ENCODE data around the gene RELT.
A peak's percentile ranks its signal among the peaks of the same experiment; 100 is the strongest.

The RELT gene

DNA sequence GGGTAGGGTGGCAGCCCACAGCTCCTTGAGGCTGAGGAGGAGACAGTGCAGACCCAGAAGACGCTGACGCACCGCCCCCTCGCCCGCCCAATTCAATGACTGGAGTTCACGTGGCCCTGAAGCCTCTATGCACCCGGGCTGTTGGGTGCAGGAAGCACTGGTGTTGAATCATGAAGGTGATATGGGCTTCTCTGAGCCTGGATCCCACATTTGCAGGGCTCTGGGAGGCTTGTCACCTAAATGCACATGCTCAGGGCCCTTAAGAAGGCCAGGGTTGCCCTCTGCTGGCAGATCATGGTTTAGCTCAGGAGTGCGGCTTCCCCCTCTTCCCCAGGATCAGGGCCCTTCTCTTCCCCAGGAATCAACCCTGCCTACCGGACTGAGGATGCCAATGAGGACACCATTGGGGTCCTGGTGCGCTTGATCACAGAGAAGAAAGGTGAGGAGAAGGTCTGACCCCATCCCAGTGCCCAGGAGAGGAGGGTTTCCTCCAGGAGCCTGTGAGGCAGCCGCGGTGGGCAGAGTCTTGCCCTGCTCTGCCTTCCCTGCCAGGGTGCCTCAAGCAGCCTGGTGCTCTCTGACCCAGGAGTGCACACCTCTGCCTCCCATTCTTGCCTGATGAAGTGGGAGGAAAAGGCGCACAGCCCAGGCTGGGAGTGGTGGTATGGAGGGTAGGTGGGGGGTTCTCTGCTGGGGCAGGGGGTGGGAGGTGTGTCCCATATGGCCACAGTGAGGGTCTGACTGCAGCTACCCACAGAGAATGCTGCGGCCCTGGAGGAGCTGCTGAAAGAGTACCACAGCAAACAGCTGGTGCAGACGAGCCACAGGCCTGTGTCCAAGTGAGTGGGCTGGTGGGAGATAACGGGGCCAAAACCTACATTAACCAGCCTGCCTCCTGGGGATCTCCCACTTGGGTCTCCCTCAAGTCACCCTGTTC lies 17.5 kb downstream of the RELT start:
- peak; percentile 96 for DNase-seq

DNA sequence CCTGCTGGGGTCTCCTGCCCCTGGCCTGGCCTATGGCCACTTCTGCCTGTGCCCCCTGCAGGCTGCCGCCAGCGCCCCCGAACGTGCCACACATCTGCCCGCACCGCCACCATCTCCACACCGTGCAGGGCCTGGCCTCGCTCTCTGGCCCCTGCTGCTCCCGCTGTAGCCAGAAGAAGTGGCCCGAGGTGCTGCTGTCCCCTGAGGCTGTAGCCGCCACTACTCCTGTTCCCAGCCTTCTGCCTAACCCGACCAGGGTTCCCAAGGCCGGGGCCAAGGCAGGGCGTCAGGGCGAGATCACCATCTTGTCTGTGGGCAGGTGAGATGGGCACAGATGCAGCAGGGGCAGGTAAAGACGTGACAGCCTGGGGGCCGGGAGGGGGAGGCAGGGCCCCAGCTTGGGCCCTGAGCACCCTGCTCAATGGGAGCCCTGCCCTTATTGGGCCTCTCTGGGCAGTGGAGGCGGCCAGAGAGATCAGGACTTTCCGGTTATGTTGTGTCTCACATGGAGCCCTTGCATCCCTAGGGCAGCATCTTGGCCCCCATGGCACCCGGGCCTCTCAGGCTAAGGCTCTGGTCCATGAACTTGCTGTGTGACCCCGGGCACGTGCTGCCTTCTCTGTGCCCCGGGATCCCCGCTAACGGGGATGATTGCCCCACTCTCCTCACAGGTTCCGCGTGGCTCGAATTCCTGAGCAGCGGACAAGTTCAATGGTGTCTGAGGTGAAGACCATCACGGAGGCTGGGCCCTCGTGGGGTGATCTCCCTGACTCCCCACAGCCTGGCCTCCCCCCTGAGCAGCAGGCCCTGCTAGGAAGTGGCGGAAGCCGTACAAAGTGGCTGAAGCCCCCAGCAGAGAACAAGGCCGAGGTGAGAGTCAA lies 18.5 kb downstream of the RELT start:
- DNase-seq = no peak

DNA sequence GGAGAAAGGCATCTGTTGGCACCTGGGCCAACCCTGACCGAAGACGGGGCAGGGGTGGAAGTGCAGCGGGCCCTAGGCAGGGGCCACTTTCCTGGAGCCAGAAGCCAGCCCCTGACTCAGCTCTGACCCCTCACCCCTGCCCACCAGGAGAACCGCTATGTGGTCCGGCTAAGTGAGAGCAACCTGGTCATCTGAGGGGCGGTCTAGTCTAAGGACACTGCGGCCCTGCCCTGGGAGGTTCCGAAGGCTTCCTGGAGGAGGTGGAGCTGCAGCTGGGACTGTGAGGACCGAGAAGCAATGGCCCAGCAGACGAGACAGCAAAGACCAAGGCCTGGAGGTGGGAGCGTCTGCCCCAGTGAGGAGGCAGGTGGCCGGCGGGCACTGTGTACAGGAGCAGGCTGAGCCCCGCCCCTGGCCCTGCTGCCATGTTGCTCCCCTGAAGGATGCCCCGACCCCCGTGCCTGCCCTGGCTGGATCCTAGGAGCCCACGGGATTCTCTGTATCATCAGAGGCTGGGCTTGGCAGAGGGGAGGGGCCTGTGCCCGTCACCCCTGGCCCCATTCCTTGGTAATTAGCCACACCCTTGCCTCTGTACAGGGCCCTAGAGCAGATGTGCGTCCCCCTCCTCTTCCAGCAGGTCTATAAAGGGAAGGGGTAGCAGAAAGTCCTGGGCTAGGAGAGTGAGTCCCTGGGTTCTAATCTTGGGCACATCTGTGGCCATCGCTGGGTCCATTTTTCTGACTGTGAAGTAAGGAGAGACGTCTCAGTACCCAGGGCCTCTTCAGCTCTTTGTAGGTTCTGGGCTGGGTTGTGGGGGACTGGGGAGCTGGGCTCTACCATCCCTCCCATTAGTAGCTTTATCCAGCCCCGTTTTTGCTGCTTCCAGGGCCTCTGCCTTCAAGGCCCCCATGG lies 19.4 kb downstream of the RELT start:
- no peak for DNase-seq

DNA sequence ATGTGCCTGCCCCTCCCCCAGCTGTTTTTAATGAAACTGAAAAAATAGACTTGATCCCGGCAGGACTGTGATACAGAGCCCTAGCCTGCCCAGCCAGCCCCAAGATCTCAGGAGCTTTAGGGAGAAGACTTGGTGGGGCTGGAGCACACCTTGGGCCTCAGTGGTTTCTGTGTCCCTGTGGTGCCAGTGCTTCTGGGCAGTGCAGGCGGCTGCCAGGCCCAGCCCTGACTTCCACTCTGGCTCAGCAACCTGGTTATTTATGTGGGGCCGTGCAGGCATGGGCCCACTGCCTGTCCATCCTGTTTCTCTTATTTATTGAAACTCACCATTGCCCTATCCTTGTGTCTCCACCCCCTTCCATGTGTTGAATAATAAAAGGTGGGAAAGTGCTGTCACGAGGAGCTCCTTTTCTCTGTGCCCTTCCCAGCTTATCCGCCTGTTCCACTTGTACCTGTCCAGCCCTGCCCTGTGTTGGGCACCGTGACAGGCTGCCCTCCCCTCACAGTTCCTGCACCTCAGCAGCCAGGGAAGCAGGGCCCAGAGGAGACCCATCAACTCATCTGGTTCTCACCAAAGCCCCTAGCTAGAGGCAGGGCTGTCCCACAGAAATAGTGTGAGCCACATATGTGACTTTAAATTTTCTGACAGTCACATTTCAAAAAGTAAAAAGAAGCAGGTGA lies 20.2 kb downstream of the RELT start:
- no peak for DNase-seq

DNA sequence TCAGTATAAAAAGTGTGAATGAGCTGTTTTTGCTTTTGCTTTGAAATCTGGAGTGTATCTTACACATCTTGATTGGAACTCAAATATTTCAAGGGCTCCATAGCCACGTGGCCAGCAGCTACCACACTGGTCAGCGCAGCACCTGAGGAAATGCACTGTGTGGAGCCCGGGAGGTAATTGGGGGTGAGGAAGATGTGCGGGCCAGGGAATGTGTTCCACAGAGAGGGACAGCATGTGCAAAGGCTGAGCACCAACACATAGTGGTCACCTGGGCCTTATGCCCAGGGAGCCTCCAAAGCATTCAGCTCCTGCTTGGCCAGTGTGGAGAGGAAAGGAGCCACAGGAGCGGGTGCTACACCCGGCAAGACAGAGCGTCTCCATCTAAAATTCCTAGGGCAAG lies 20.8 kb downstream of the RELT start:
- no peak for DNase-seq

DNA sequence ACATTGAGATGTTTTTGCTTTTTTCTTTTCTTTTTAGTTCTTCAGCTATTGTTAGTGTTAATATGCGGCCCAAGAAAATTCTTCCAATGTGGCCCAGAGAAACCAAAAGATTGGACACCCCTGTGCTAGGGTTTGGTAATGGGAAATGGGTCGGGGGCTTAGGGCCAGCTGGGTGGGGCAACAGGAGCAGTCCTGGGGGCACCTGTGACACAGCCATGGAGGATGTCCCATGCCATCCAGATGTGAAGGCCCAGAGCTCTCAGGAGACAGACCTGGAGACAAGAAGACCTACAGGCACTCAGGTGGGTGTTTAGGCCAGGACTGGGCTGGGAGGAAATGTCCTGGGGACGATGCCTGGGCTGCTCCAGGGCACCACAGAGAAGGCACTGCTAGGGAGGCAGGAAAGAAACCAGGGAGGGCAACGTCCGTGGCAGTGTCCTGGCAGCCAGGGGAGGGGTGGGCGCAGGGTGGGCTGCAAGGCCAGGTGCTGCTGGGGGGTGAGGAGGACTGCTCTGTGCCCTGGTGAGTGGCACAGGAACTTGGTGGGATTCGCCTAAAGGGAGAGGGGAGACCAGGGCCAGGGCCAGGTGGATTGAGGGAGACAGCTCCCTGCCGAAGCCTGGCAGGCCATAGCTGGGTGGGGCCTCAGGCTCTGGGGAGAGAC lies 21.4 kb downstream of the RELT start:
- no peak for DNase-seq

DNA sequence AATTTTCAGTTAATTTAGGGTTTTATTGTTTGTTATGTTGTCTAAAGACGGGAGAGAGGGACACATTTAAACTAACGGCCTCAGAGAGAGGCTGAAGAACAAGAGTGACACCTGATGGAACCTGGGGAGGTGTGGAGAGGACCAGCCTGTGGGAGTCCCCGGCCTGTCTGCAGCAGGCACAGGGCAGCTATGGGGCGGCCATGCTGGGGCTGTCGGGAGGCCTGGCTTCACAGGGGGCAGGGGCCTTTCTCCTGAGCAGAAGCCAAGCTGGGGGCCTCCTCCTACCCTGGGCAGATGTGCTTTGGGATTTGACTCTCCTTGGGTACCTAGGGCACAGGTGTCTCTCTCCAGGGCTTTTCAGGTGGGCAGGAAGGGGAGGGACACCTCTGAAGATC lies 21.9 kb downstream of the RELT start:
- DNase-seq = no peak

DNA sequence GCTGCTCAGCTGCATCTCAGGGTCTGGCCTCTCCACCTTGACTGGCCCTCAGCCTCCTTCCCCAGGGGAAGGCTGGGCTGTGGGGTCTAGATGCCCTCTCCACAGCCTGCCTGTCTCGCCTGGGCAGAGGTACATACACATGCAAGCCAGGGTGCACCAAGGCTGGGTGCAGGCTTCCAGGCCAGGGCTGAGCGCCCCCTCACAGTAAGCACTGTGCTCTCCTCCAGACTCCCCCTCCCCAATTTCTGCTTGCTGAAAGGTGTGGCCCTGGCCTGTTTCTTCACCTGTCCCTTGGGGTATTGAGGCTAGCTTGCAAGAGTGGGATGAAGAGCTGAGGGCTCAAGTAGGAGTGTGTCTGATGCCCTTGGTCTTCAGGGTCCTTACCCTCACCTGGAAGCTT lies 22.5 kb downstream of the RELT start:
- DNase-seq = no peak

DNA sequence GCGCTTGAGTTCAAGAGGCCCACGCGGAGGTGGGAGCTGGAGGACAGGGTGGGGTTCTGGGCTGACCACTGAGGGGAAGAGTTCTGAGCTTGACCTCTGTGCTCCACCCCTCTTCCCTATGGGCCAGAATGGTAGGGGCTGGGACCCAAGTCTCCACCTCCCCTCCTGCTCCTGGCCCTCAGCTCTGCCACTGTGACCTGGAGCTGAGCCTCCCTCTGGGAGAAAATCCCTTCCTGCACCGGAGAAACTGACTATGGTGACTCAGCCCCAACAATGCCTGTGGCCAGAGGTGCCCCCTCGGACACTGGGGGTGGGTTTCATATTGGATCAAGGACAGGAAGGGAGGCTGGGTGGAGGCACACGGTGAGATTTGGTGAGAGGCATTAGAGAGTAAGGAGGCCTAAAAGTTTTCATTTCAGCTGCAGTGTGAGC lies 23.0 kb downstream of the RELT start:
- no peak for DNase-seq

DNA sequence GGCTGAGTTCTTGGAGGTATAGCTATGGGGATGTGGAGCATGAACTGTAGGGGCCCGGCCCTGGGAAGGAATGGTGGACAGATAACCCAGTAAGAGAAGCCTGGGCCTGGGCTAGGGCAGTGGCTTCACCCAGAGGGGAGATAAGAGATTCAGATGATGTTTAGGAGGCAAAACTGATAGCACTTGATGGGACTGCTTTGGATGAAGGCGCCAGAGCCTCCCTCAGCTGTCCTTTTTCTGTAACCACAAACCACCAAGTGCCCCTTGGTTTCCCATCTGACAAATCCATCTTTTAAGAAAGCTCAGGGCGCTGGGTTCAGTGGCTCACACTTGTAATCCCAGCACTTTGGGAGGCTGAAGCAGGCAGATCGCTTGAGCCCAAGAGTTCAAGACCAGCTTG lies 23.4 kb downstream of the RELT start:
- DNase-seq = peak; percentile 92

DNA sequence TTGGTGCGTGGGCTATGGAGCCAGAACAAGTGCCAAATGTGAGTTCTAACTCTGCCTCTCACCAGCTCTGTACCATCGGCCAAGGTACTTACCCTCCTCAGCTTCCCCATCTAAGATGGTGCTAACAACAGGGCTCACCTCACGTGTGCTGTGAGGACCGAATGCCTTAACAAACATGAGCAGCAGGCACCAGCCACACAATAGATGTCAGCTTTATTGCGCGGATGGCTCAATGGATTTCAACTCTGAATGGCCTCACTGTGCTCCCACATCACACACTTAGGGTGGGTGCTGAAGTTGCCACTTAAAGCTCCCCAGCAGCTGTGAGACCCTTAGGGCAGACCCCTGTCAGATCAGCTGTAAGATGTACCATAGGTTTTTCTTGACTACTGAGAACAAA lies 24.1 kb downstream of the RELT start:
- no peak for DNase-seq

DNA sequence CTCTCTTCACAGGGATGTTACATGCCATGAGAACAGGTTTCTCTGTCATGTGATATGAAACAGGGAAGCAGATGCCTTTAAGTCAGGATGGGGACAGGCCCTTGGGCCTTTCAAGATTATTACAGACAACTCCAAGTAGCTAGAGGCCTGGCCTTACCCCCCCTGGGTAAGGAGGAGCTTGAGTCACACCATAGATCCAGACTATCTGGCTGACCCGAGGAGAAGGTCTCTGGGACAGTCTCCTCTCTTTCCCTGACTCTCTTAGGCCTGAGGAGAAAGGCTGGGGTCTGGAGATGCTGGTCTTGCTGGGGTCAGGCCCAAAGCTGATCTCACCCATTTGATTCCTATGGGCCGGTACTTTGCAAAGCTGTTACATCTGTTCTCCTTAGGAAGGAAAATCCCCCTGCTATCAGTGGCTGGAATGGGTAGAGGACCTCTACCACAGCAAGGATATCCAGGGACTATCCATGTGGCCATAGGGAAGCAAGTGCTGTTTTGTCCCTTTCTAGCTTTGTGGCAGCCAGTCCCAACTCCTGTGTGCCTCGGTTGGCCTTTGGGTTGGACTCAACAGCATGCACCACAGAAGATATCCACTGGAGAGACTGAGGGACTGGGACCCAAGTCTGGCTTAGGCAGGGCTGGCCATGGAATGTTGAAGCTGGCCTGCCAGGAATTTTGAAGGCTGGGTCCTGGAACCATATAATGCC lies 25.2 kb downstream of the RELT start:
- DNase-seq = no peak

DNA sequence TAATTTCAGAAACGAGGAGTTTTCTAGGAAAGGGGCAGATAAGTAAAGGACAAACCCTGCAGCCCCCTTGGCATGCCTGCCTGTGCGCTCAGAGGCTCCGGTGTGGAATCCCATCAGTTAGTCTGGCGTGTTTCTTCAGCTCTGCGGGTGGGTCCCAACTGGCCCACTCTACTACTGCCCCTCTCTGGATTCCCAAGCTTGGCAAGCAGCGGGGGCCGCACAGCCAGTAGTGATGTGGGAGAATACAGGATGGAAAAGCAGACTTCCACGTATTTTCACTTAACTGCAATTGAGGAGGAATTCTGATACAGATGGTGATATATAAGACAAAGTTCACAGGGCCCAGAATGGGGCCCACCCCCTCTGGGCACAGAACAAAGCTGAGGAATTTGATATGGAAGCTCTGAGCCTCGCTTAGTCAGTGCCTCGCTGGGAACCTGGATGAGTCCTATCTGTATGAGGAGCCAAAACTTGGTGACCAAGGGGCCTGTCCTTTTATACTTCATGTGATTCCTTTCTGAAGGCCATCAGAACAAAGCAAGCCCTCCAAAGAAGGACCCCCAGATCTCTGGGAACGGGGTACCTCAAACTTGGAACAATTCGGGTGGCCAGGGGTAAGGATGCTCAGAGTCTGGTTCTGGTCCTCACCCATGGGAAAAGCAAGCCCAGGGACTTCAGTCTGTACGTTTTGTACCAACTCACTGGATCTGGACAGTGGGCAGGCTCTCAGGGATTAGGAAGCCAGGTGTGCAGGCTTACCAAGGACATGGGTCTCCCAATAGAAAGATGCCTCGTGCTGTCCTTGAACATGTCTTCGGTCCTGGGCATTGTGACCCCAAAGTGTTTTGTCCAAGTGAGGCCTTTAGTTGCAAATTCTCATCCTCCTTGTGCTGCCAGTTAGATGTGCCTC lies 26.0 kb downstream of the RELT start:
- no peak for DNase-seq

DNA sequence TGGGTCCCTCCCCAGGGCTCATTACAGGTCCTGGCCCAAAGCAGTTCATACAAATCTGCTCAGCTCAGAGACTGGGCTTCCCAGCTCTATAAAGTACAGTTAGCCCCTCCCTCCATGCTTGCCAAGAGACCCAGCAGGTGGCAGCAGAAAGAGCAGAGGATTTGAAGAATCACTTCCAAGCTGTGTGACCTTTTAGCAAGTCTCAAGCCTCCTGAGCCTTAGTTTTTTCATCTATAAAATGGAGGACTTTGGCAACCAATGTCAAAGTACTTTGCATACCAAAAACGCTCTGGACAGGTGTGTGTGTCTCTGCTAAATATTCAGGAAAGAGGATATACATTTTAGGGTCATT lies 26.6 kb downstream of the RELT start:
- DNase-seq = peak; percentile 82

DNA sequence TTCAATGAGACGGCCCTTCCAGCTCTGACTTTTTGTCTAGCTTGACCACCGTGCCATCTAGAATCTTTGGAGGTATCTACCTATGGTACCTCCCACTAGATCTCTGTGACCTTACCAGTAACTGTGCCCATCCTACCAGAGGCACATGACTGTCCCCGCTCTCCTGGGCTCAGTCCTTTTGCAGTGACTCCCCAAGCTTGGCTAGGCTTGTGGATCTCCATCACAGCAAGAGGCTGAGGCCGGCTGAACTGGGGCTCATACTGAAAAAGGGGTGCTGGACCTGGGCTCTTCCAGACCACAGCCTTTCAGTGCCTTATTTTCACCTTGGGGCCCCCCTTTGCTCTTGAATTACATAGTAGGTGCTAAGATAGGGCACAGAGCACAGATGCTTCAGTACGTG lies 27.3 kb downstream of the RELT start:
- DNase-seq = no peak

DNA sequence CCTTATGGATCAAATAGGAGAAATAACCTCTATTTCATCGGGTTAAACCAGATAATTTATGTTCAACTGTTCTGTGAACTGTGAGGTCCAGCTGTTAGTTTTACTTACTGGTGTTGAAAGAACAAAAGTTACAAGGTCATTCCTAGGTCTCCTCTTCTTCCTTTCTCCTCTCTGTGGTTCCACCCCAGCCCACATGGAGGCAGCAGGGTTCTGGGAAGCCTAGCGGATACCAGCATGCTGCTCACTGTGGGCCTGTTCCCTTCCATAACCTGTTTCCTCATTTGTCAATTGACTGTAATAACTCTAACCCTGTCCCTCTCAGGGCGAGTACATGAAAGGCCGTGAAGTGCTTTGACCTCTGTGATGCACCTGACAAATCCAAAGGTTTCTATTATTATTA lies 27.8 kb downstream of the RELT start:
- peak; percentile 98 for DNase-seq

DNA sequence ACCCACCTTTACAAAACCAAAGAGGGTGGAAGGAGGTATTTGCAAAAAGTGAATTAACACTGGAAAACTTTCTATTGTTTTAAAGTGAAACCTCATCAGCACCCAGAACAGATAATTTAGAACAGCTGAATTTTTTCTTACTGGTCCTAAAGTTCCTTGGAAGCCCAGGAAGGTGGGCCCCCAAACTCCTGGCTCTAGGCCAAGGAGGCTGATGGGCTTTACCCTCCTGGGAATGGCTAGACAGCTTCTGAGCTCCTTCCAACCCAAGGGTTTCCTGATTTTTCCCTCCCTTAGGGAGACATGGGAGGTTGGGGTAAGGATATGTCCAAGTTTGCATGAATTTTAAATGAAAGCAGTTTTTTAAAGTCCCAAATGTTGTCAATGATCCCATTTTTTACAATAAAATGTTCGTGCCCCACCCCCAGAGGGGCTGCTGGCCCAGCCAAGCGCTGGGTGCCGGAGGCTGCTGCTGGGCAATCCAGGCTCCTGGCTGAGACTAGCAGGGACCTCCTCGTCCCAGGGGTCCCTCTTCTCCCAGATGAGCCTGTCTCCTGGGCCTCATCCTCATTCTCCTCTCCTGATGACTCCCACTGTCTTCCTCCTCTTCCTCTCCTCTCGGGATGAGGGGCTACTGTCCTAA lies 28.4 kb downstream of the RELT start:
- no peak for DNase-seq

DNA sequence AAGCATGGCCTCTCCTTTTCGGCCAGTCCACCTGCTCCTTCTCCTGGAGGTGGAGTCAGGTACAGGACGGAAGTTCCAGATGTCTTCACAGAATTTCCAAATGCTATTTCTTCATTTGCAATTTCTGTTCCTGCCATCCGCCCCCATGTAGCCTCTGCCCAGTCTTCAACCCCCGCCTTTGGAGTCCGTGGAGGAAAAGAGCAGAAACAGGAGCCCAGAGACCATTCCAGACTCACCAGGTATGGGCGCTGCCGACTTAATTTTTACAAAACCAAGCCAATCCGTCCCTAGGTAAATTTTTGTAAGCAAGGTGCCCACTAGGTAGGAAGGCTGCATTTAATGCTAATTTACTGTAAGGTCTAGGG lies 28.9 kb downstream of the RELT start:
- no peak for DNase-seq

DNA sequence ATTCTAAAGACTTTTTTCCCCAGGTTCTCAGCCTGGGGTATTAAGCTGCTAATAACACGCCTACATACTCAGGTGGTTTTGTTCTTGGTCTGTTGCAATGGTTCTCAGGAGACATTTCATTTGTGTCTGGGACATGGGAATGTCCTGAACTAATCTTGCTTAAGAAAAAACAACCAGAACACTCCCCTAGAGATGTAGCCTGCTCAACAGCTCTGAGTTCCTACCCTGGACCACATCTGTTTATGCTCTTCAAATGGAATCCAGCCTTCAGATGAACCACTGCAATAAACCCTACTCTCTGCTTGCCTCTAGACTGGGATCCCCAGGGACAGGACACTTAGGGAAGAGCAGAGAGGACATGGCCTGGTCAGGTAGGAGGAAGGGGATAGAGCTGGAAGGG lies 29.9 kb downstream of the RELT start:
- DNase-seq = no peak

DNA sequence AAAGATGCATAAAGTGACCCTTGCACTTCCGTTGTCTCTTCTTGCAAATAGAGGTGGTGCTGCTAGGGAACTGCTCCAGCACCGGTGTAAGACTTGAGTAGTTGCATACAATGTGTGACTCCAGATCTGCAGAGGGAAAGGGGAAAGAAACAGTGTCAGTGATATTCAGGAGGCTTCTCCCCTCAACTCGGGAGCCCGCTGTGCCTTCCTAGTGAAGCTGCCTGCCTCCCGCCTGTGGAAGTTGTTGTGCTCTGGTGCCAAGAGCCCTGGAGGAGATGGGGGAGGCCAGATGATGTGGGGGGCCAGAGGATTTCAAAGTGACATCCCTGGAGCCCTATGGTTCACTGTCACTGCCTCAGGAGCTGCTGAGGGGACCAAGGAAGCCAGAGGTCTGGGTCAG lies 30.4 kb downstream of the RELT start:
- no peak for DNase-seq
